GM19467 (cell line): ENCODE results near the gene SLC30A10.
"Not testable (repeated sequence)": the region's sequence is repeated elsewhere in the genome, so short reads cannot be mapped to it uniquely, and the experiment has no call there.

Experiments used
- ATAC-seq: cut with Tn5 transposase; IDR thresholded peaks from one replicate; pipeline ENCODE4 v1.9.1; 2021; ENCODE audit warnings: mild to moderate bottlenecking, moderate library complexity; ENCODE audit not compliant: unreplicated experiment

The SLC30A10 gene

GRCh38 chr1:219927956-219928790 lies at the start of gene SLC30A10:
Gene SLC30A10 (minus strand): TSS chr1:219928557. CDS start chr1:219928440, 117 bp downstream.
- no peak for ATAC-seq

GRCh38 chr1:219973213-219973612 lies 44.9 kb upstream of the SLC30A10 start:
- ATAC-seq: no peak

GRCh38 chr1:219967361-219967760 lies 39.0 kb upstream of the SLC30A10 start:
- no peak for ATAC-seq

GRCh38 chr1:219966071-219966349 lies 37.7 kb upstream of the SLC30A10 start:
- ATAC-seq: no peak

- no peak for ATAC-seq
Observed at GRCh38 chr1:219965285-219966070, 37.1 kb upstream of the SLC30A10 start.

- ATAC-seq: no peak
Observed at GRCh38 chr1:219963432-219963831, 35.1 kb upstream of the SLC30A10 start.

- no peak for ATAC-seq
Observed at GRCh38 chr1:219961684-219962083, 33.3 kb upstream of the SLC30A10 start.

GRCh38 chr1:219959540-219960203 lies 31.3 kb upstream of the SLC30A10 start:
- ATAC-seq: no peak

GRCh38 chr1:219958875-219959417 lies 30.6 kb upstream of the SLC30A10 start:
- no peak for ATAC-seq

GRCh38 chr1:219954736-219955421 lies 26.5 kb upstream of the SLC30A10 start:
- ATAC-seq: no peak

- ATAC-seq: no peak
Observed at GRCh38 chr1:219954052-219954451, 25.7 kb upstream of the SLC30A10 start.

- no peak for ATAC-seq
Observed at GRCh38 chr1:219952361-219952760, 24.0 kb upstream of the SLC30A10 start.

GRCh38 chr1:219949227-219949626 lies 20.9 kb upstream of the SLC30A10 start:
- not testable (repeated sequence) for ATAC-seq

- ATAC-seq: not testable (repeated sequence)
Observed at GRCh38 chr1:219948766-219949165, 20.4 kb upstream of the SLC30A10 start.

- ATAC-seq: no peak
Observed at GRCh38 chr1:219945795-219946194, 17.4 kb upstream of the SLC30A10 start.

- no peak for ATAC-seq
Observed at GRCh38 chr1:219941179-219942118, 13.1 kb upstream of the SLC30A10 start.

GRCh38 chr1:219940707-219941106 lies 12.3 kb upstream of the SLC30A10 start:
- ATAC-seq: no peak

- no peak for ATAC-seq
Observed at GRCh38 chr1:219938706-219939105, 10.3 kb upstream of the SLC30A10 start.

- not testable (repeated sequence) for ATAC-seq
Observed at GRCh38 chr1:219933763-219934162, 5.4 kb upstream of the SLC30A10 start.

GRCh38 chr1:219931033-219931432 lies 2.7 kb upstream of the SLC30A10 start:
- no peak for ATAC-seq
